Activated naive CD4-positive, alpha-beta T cell treated with anti-CD3 and anti-CD28 coated beads for 36 hours (primary cell): ENCODE results near the gene SLC37A2. TPM values are rescaled to one million over a fixed set of nuclear protein-coding genes. Genes with fewer than 3 reads are reported as not detected.

Experiments used
- CTCF ChIA-PET: fragments of 350-600 bp; sonication (Branson Sonifier 250); formaldehyde crosslinking; loops from one replicate; lab custom pipeline; 2021; ENCODE audit warnings: antibody characterized with exemption; lab: Charles Lee
- DNase-seq: peaks from one replicate; pipeline ENCODE4 v3.0.0-alpha.2; 2020
- H3K27ac Mint-ChIP-seq: one replicate; pipeline ENCODE4 v1.8.0; 2021; ENCODE audit warnings: mild to moderate bottlenecking, mixed read lengths
- H3K27me3 Mint-ChIP-seq: one replicate; pipeline ENCODE4 v1.8.0; 2021; ENCODE audit warnings: low read depth, mixed read lengths
- H3K36me3 Mint-ChIP-seq: one replicate; pipeline ENCODE4 v1.8.0; 2021; ENCODE audit warnings: low read depth, mixed read lengths
- H3K4me1 Mint-ChIP-seq: one replicate; pipeline ENCODE4 v1.8.0; 2021; ENCODE audit warnings: low read depth, mixed read lengths
- H3K4me3 Mint-ChIP-seq: one replicate; pipeline ENCODE4 v1.8.0; 2021; ENCODE audit warnings: mild to moderate bottlenecking, moderate library complexity, mixed read lengths
- H3K9me3 Mint-ChIP-seq: one replicate; pipeline ENCODE4 v1.8.0; 2021; ENCODE audit warnings: mixed read lengths
- intact Hi-C: fragments of 100-400 bp; cut with micrococcal nuclease; formaldehyde crosslinking; loops from one replicate; pipeline ENCODE4 v1.15.1; 2023
- total RNA-seq, 2 experiments: library from RNA; stranded (reverse); gene quantifications; one replicate each; pipeline ENCODE4 v1.2.3, GENCODE V29; 2021

SLC37A2 gene
- total RNA-seq, 2 experiments from 2014 or later = 0.57 to 0.67 TPM

DNA sequence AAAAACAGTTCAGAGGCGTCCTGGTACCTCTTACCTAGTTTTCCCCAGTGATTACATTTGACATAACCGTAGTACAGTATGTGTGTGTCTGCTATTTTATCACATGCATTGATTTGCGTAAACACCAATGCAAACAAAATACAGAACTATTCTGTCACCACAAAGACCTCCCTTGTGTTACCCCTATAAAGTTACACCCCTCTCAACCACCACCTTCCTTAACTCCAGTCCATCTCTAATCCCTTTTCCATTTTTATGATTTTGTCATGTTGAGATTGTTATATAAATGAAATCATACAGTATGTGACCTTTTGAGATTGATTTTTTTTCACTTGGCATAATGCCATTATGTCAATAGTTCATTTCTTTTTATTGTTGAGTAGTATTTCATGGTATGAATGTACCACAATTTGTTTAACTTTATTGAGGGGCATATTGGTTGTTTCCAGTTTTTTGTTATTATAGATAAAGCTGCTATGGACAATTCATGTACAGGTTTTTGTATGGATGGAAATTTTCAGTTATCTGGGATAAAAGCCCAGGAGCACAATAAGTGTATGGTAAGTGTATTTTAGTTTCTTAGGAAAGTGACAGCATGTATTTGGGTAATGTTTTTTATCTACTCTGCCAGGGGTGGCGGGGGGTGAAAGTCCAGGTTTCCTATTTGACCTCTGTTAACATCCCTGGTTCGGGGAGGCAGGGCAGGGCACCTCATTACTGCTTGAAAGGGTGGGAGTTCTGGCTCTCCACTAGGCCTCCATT lies 6.0 kb upstream of the SLC37A2 start:
- no peaks in the 10 kb centered on the region for H3K9me3 Mint-ChIP-seq
- H3K4me1 Mint-ChIP-seq = no peaks in the 10 kb centered on the region
- intact Hi-C loops = no loop called here
- H3K36me3 Mint-ChIP-seq = peaks cover 3% of the 10 kb centered on the region
- CTCF ChIA-PET = no interaction called here
- H3K27me3 Mint-ChIP-seq = peaks cover 8% of the 10 kb centered on the region
- no peak for DNase-seq
- no peak overlapping the region for H3K27ac Mint-ChIP-seq
- no peak overlapping the region for H3K4me3 Mint-ChIP-seq

DNA sequence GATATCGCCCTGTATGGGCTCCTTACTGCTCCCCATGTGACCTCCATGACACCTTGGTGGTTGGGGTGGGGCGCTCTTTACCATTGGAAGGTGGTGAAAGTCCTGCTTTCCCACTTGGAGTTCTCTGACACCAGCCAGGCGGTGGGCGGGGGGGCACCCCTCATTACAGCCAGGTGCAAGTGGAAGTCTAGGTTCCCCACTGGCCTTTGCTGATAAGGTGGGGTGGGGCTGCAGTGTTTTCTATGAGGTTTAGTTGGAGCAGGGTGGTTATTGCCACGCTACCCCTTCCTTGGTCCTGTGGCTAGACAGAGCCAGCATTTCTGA lies 5.5 kb upstream of the SLC37A2 start:
- Mint-ChIP-seq H3K27ac (no peak overlapping the region), H3K27me3 (peaks cover 11% of the 10 kb centered on the region), H3K9me3 (no peaks in the 10 kb centered on the region), H3K36me3 (peaks cover 2% of the 10 kb centered on the region), H3K4me3 (no peak overlapping the region), H3K4me1 (no peaks in the 10 kb centered on the region)
- intact Hi-C loops = no loop called here
- no peak for DNase-seq
- CTCF ChIA-PET = interaction anchor here (0.6 kb wide), 1 partner anchor 112 kb away, joined by 4 read pairs; no protein-coding TSS in a partner anchor

DNA sequence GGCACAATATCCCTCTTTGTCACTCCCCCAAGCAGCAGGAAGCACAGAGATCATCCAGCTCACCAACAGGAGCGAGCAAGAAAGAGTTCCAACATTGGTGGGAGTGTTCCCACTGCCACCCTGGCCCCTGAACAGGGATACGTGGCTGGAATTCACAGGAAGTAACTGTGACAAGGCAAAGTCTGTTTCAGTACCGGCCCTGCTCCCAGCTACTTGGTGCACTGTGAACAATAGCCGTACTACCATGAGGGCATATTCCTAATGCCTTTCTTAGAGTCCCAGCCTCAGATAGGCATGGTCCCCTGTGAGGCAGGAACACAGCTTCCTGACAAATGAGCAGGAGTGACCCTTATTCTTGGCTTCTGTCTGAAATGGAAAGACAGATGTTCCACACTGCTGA lies 1.8 kb upstream of the SLC37A2 start:
- CTCF ChIA-PET = no interaction called here
- Mint-ChIP-seq H3K36me3 (no peaks in the 10 kb centered on the region), H3K27me3 (peaks cover 34% of the 10 kb centered on the region), H3K27ac (no peak overlapping the region), H3K9me3 (no peaks in the 10 kb centered on the region), H3K4me1 (peaks cover 6% of the 10 kb centered on the region), H3K4me3 (no peak overlapping the region)
- intact Hi-C loops = loop anchor here (5.0 kb wide), 1 partner anchor 51 kb away; the partner anchor contains the start of gene TMEM218
- DNase-seq = no peak

DNA sequence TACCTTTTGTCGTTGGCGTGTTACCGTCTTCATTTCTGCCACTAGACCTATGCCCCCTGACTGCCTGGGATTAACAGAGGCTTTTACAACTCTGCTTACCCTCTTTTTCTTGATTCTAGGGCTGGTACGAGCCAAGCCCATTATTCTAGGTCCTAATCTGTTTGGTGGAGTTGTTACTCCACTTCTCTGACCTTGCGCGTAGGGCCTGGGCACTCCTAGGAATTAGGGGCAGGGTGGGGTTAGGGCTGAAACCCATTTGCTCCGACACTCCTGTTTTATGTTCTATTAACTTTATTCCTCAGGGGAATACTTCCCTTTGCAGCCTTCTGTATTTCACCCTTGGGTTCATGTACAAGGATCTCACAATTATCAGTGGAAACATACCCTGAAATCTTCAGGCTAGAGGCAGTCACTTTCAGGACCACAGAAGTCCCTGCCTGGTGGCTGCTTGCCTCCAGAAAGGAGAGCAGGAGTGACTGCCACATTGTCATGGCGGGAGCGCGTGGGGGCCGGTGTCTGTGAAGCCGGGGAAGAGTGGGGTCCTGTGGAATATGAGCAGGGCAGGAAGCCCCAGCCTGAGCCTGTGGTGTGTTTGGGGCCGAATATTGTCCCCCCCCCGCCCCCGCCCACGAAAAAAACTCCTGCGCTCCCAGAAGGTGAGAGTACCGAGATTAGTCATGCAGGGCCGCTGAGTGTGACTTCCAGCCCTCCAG lies 731 bp upstream of the SLC37A2 start:
- intact Hi-C loops = loop anchor here (5.0 kb wide), 1 partner anchor 50 kb away; the partner anchor contains the start of gene TMEM218
- Mint-ChIP-seq H3K4me3 (peak overlapping the region; percentile 61), H3K27me3 (peaks cover 40% of the 10 kb centered on the region), H3K9me3 (no peaks in the 10 kb centered on the region), H3K4me1 (peaks cover 6% of the 10 kb centered on the region), H3K36me3 (no peaks in the 10 kb centered on the region), H3K27ac (no peak overlapping the region)
- DNase-seq = no peak
- CTCF ChIA-PET = no interaction called here

DNA sequence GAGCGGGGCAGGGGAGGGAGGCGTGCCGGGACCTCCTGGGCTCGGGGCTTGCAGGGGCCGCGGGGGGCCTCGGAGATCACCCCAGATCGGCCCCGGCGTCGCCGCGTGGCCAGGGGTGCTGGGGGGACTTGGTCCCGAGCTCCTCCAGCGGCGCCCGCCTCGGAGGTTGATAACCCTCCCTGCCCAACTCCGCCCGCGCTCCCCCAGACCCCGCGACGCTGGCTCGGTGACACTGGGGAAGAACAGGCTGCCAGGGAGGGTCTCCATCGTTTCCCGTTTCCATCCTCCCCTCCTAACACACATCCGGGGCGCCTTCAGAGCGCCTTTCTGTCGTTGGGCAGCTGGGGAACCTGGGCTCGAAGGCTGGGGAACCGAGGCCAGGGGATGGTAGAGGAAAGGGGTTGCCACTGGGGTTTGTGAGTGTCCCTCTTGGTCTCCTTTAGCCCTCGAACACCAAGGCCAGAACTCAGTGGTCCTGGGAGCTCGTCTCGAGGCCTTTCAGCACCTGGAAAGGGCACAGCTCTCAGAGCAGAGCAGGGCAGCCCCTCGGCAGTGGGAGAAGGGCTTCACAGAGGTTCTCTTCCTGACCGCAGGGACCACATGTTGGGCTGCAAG lies 431 bp downstream of the SLC37A2 start:
- no peak for DNase-seq
- H3K27ac Mint-ChIP-seq = no peak overlapping the region
- no peaks in the 10 kb centered on the region for H3K9me3 Mint-ChIP-seq
- peak overlapping the region; percentile 36 for H3K4me3 Mint-ChIP-seq
- H3K27me3 Mint-ChIP-seq = peaks cover 44% of the 10 kb centered on the region
- peaks cover 6% of the 10 kb centered on the region for H3K4me1 Mint-ChIP-seq
- CTCF ChIA-PET = interaction anchor here (0.6 kb wide), 1 partner anchor 24 kb away, joined by 3 read pairs; no protein-coding TSS in a partner anchor
- H3K36me3 Mint-ChIP-seq = no peaks in the 10 kb centered on the region
- intact Hi-C loops = loop anchor here (5.0 kb wide), 1 partner anchor 49 kb away; the partner anchor contains the start of gene TMEM218

GRCh38 chr11:125064070-125064469 lies 965 bp downstream of the SLC37A2 start:
- Mint-ChIP-seq H3K27me3 (peaks cover 49% of the 10 kb centered on the region), H3K4me1 (peaks cover 6% of the 10 kb centered on the region), H3K36me3 (no peaks in the 10 kb centered on the region), H3K4me3 (no peak overlapping the region), H3K27ac (no peak overlapping the region), H3K9me3 (no peaks in the 10 kb centered on the region)
- CTCF ChIA-PET = interaction anchor here (0.6 kb wide), 1 partner anchor 23 kb away, joined by 3 read pairs; no protein-coding TSS in a partner anchor
- intact Hi-C loops = loop anchor here (5.0 kb wide), 1 partner anchor 48 kb away; the partner anchor contains the start of gene TMEM218
- DNase-seq = no peak

GRCh38 chr11:125068368-125068767 lies 5.3 kb downstream of the SLC37A2 start:
- no peaks in the 10 kb centered on the region for H3K36me3 Mint-ChIP-seq
- H3K27me3 Mint-ChIP-seq = peaks cover 52% of the 10 kb centered on the region
- CTCF ChIA-PET = no interaction called here
- peaks cover 7% of the 10 kb centered on the region for H3K4me1 Mint-ChIP-seq
- H3K27ac Mint-ChIP-seq = no peak overlapping the region
- no peak overlapping the region for H3K4me3 Mint-ChIP-seq
- intact Hi-C loops = no loop called here
- no peak for DNase-seq
- no peaks in the 10 kb centered on the region for H3K9me3 Mint-ChIP-seq

- CTCF ChIA-PET = no interaction called here
- no peak for DNase-seq
- Mint-ChIP-seq H3K4me1 (peaks cover 5% of the 10 kb centered on the region), H3K36me3 (no peaks in the 10 kb centered on the region), H3K27me3 (peaks cover 50% of the 10 kb centered on the region), H3K27ac (no peak overlapping the region), H3K4me3 (no peak overlapping the region), H3K9me3 (no peaks in the 10 kb centered on the region)
- intact Hi-C loops = no loop called here
These were observed 5.9 kb downstream of the SLC37A2 start for GRCh38 chr11:125069008-125069407.

- Mint-ChIP-seq H3K27ac (no peak overlapping the region), H3K4me3 (no peak overlapping the region), H3K4me1 (peaks cover 2% of the 10 kb centered on the region), H3K27me3 (peaks cover 46% of the 10 kb centered on the region), H3K9me3 (no peaks in the 10 kb centered on the region), H3K36me3 (no peaks in the 10 kb centered on the region)
- intact Hi-C loops = no loop called here
- CTCF ChIA-PET = no interaction called here
- DNase-seq = no peak
These were observed 6.7 kb downstream of the SLC37A2 start for GRCh38 chr11:125069796-125070195.

- intact Hi-C loops = no loop called here
These were observed 7.7 kb downstream of the SLC37A2 start for GRCh38 chr11:125070699-125071254.

DNA sequence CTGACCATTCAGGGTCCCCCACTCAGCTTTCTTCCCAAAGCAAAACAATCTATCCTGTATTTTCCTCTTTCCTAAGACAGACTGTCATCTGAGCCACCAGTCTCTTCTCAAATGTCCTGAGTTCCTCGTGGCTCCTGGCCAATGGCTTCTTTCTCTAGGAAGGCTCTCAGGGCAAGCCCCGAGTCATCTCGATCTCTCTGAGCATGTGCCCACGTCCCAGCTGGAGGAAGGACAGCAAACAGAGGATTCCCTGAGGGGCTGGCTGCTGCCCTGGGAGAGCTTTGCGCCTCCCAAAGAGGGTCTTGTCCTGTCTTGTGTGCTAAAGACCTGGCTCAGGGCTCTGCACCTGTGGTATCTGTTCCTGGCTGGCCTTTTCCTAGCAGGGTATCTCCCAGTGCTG lies 8.3 kb downstream of the SLC37A2 start:
- peaks cover 33% of the 10 kb centered on the region for H3K27me3 Mint-ChIP-seq
- CTCF ChIA-PET = no interaction called here

More at GRCh38 chr11:125070699-125071254, 7.7 kb downstream of the SLC37A2 start:
- no peak for DNase-seq
- Mint-ChIP-seq H3K9me3 (no peaks in the 10 kb centered on the region), H3K27me3 (peaks cover 39% of the 10 kb centered on the region), H3K27ac (no peak overlapping the region), H3K4me1 (peaks cover 2% of the 10 kb centered on the region), H3K4me3 (no peak overlapping the region), H3K36me3 (no peaks in the 10 kb centered on the region)
- CTCF ChIA-PET = no interaction called here

GRCh38 chr11:125071846-125072217 lies 8.7 kb downstream of the SLC37A2 start:
- Mint-ChIP-seq H3K36me3 (no peaks in the 10 kb centered on the region), H3K4me1 (peaks cover 2% of the 10 kb centered on the region), H3K9me3 (no peaks in the 10 kb centered on the region), H3K27me3 (peaks cover 33% of the 10 kb centered on the region), H3K4me3 (no peak overlapping the region), H3K27ac (no peak overlapping the region)
- CTCF ChIA-PET = no interaction called here
- DNase-seq = no peak
- intact Hi-C loops = no loop called here

More for the DNA sequence above, 8.3 kb downstream of the SLC37A2 start:
- H3K36me3 Mint-ChIP-seq = no peaks in the 10 kb centered on the region
- intact Hi-C loops = no loop called here
- no peak overlapping the region for H3K4me3 Mint-ChIP-seq
- H3K9me3 Mint-ChIP-seq = no peaks in the 10 kb centered on the region
- DNase-seq = no peak
- H3K4me1 Mint-ChIP-seq = peaks cover 2% of the 10 kb centered on the region
- no peak overlapping the region for H3K27ac Mint-ChIP-seq
